HEK293 (cell line): ENCODE data around the gene INTS1.

Experiments
- CTCF ChIA-PET: fragments of 350-600 bp; formaldehyde crosslinking; extraction: SDS; loops from one replicate; lab custom pipeline; 2021; ENCODE audit warnings: antibody characterized with exemption; lab: Yijun Ruan, JAX
- POLR2A ChIA-PET: fragments of 300-600 bp; formaldehyde crosslinking; extraction: SDS; loops from one replicate; lab custom pipeline; 2020; ENCODE audit warnings: antibody characterized with exemption, inconsistent platforms; lab: Yijun Ruan, JAX
- H3K27ac ChIP-seq: fragments of 200-500 bp; sonication (Bioruptor generic); 2 replicates; pipeline ENCODE4 v1.5.1; 2014; ENCODE audit warnings: low read depth, low read length, control low read depth, inconsistent platforms; ENCODE audit errors: extremely low read depth
- H3K36me3 ChIP-seq, 2 experiments: fragments of 200-500 bp in 1 of 2; sonication (Bioruptor generic) in 1 of 2; 1 replicate in 1 of 2; 2 replicates in 1 of 2; pipeline ENCODE4 v1.5.1; 2014 to 2017; ENCODE audit warnings: inconsistent platforms in 2 of 2, low read length in 2 of 2; ENCODE audit not compliant: control insufficient read depth in 2 of 2, insufficient read depth in 1 of 2
- H3K4me1 ChIP-seq: fragments of 200-500 bp; sonication (Bioruptor generic); 2 replicates; pipeline ENCODE4 v1.5.1; 2014; ENCODE audit warnings: mild to moderate bottlenecking, low read length, inconsistent platforms; ENCODE audit not compliant: control insufficient read depth, insufficient read depth
- H3K4me3 ChIP-seq: 2 replicates; pipeline ENCODE4 v1.5.1; 2011; ENCODE audit warnings: low read depth, mild to moderate bottlenecking, control low read depth, low read length, moderate library complexity
- H3K9me3 ChIP-seq: fragments of 200-500 bp; sonication (Bioruptor generic); 2 replicates; pipeline ENCODE4 v1.5.1; 2014; ENCODE audit warnings: low read depth, low read length, inconsistent platforms; ENCODE audit not compliant: control insufficient read depth, insufficient read depth
- HOXD13 ChIP-seq: sonication (generic); formaldehyde crosslinking; IDR thresholded peaks from 2 replicates; pipeline ENCODE4 v1.8.0; 2022; ENCODE audit warnings: missing genetic modification reagents, borderline replicate concordance
- KLF8 ChIP-seq: fragments of 450-650 bp; formaldehyde crosslinking; IDR thresholded peaks from 2 replicates; pipeline ENCODE4 v1.5.1; 2016; ENCODE audit warnings: missing biosample characterization, missing genetic modification characterization
- PRDM1 ChIP-seq: fragments of 450-650 bp; formaldehyde crosslinking; IDR thresholded peaks from 2 replicates; pipeline ENCODE4; 2016; ENCODE audit warnings: missing biosample characterization, missing genetic modification characterization
- PRDM4 ChIP-seq: fragments of 450-650 bp; formaldehyde crosslinking; IDR thresholded peaks from 2 replicates; pipeline ENCODE4 v1.5.1; 2017; ENCODE audit warnings: missing biosample characterization, missing genetic modification characterization
- SCRT2 ChIP-seq: fragments of 450-650 bp; formaldehyde crosslinking; IDR thresholded peaks from 2 replicates; pipeline ENCODE4 v1.5.1; 2016; ENCODE audit warnings: missing biosample characterization, missing genetic modification characterization
- ZNF112 ChIP-seq: fragments of 450-650 bp; formaldehyde crosslinking; IDR thresholded peaks from 2 replicates; pipeline ENCODE4 v1.5.0; 2017; ENCODE audit warnings: missing biosample characterization, missing genetic modification characterization
- ZNF18 ChIP-seq: fragments of 450-650 bp; formaldehyde crosslinking; IDR thresholded peaks from 2 replicates; pipeline ENCODE4 v1.5.1; 2016; ENCODE audit warnings: missing biosample characterization, missing genetic modification characterization
- ZNF366 ChIP-seq: fragments of 450-650 bp; formaldehyde crosslinking; conservative IDR thresholded peaks from 2 replicates; pipeline ENCODE4 v1.5.1; 2016; ENCODE audit warnings: missing biosample characterization, missing genetic modification characterization
- ZNF701 ChIP-seq: fragments of 450-650 bp; formaldehyde crosslinking; IDR thresholded peaks from 2 replicates; pipeline ENCODE4 v1.5.1; 2016; ENCODE audit warnings: missing biosample characterization, missing genetic modification characterization
- TF ChIP-seq, protein P1 (sequence below): fragments of 450-650 bp; formaldehyde crosslinking; IDR thresholded peaks from 2 replicates; pipeline ENCODE4 v1.5.1; 2016; ENCODE audit warnings: missing biosample characterization, missing genetic modification characterization
- TF ChIP-seq, protein P2 (sequence below): fragments of 450-650 bp; formaldehyde crosslinking; IDR thresholded peaks from 2 replicates; pipeline ENCODE4 v1.5.1; 2016; ENCODE audit warnings: missing biosample characterization, missing genetic modification characterization

INTS1 gene

DNA sequence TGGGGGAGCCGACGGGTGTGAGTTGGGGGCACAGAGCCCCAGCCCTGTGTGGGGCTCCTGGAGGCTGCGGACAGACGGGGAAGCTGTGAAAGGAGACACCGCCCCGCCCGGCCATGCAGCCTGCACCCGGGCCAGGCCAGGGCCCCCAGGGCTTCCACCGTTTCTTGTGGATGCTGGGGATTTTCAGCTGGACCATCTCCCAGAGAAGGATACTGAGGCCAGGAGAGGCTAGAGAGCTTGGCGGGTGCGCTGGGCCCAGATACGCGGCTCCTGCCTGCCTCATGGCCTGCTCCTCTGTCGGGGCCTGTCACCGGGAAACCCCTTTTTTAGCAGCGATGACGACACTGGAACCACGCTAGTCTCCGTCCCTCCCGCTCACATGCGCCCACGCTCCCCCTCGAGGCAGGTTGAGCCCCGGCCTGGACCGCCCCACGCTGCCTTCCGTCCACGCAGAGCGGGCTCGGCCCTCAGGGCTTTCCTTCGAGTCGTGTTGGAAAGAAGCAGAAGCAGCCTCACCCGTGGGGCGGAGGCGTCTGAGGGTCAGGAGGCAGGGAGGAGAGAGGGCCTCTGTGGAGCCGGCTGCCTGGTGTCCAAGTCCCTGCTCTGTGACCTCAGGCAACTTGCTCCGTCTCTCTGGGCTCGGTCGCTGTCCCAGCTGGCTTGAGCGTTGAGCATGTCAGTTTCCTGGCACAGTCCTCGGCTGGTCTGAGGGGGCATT, 40.1 kb upstream of the INTS1 start:
- ChIA-PET POLR2A (interaction anchor here (0.5 to 1.3 kb wide), 4 partner anchors 12 to 29 kb away, joined by 3 to 6 read pairs (median 4); partner anchors contain the start of gene TMEM184A), CTCF (interaction anchor here (1.0 kb wide), 2 partner anchors 11 to 12 kb away, joined by 3 to 6 read pairs; no protein-coding TSS in a partner anchor)

DNA sequence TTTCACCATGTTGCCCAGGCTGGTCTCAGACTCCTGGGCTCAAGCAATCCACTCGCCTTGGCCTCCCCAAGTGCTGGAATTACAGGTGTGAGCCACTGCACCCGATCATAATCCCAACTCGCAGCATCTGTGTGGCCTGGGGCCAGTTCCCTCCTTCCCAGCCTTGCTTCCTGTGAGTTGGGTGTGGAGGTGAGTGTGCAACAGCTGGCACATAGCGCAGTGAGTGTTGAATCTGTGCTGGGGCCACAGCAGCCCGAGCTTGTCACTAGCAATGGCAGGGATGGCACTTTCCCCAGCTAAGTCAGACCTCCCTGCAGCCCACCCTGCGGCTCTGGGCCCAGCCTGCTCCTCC, 39.6 kb upstream of the INTS1 start:
- ChIA-PET CTCF (interaction anchor here (1.8 kb wide), 1 partner anchor 11 kb away, joined by 6 read pairs; the partner anchor contains the start of gene TMEM184A), POLR2A (interaction anchor here (0.6 to 1.3 kb wide), 3 partner anchors 11 to 17 kb away, joined by 3 to 6 read pairs (median 3); partner anchors contain the start of gene TMEM184A)
- H3K9me3 ChIP-seq = no peaks in the 10 kb centered on the region
- peaks cover 0 to 22% of the 10 kb centered on the region in 2 experiments; a peak in 1 of 3 replicates for H3K36me3 ChIP-seq
- H3K27ac ChIP-seq = no peak overlapping the region
- TF ChIP-seq KLF8 (no peak), SCRT2 (peak; percentile 38), ZNF701 (tag by site-specific recombination) (no peak), PRDM4 (tag by site-specific recombination) (no peak)
- TF ChIP-seq, protein P1, sequence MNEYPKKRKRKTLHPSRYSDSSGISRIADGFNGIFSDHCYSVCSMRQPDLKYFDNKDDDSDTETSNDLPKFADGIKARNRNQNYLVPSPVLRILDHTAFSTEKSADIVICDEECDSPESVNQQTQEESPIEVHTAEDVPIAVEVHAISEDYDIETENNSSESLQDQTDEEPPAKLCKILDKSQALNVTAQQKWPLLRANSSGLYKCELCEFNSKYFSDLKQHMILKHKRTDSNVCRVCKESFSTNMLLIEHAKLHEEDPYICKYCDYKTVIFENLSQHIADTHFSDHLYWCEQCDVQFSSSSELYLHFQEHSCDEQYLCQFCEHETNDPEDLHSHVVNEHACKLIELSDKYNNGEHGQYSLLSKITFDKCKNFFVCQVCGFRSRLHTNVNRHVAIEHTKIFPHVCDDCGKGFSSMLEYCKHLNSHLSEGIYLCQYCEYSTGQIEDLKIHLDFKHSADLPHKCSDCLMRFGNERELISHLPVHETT = no peak
- no peak overlapping the region for H3K4me3 ChIP-seq
- H3K4me1 ChIP-seq = no peaks in the 10 kb centered on the region

More for the DNA sequence above, 40.1 kb upstream of the INTS1 start:
- Histone ChIP-seq H3K36me3 (peaks cover 0 to 19% of the 10 kb centered on the region in 2 experiments; a peak in 1 of 3 replicates), H3K4me1 (no peaks in the 10 kb centered on the region), H3K27ac (no peak overlapping the region), H3K9me3 (no peaks in the 10 kb centered on the region), H3K4me3 (no peak overlapping the region)
- TF ChIP-seq ZNF18 = no peak
- no peak for TF ChIP-seq PRDM1
- peak; percentile 5; the same call in 1 of the 2 replicates for TF ChIP-seq SCRT2

GRCh38 chr7:1542841-1543747, 38.9 kb upstream of the INTS1 start:
- peaks cover 4% of the 10 kb centered on the region; the same call in 1 of the 2 replicates for H3K4me1 ChIP-seq
- peaks cover 0 to 22% of the 10 kb centered on the region in 2 experiments; a peak in 1 of 3 replicates for H3K36me3 ChIP-seq
- no peak overlapping the region for H3K27ac ChIP-seq
- TF ChIP-seq ZNF701 (tag by site-specific recombination) (no peak), ZNF112 (tag by site-specific recombination) (no peak), ZNF366 (tag by site-specific recombination) (no peak), HOXD13 (no peak)
- TF ChIP-seq, protein P2, sequence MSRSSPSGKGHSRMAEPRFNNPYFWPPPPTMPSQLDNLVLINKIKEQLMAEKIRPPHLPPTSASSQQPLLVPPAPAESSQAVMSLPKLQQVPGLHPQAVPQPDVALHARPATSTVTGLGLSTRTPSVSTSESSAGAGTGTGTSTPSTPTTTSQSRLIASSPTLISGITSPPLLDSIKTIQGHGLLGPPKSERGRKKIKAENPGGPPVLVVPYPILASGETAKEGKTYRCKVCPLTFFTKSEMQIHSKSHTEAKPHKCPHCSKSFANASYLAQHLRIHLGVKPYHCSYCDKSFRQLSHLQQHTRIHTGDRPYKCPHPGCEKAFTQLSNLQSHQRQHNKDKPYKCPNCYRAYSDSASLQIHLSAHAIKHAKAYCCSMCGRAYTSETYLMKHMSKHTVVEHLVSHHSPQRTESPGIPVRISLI = no peak
- POLR2A ChIA-PET = interaction anchor here (0.6 to 1.3 kb wide), 3 partner anchors 11 to 16 kb away, joined by 3 to 6 read pairs (median 3); partner anchors contain the start of gene TMEM184A
- CTCF ChIA-PET = interaction anchor here (0.6 to 1.8 kb wide), 2 partner anchors 12 to 767 kb away, joined by 3 to 6 read pairs; partner anchors contain the start of gene TMEM184A
- H3K9me3 ChIP-seq = no peaks in the 10 kb centered on the region
- H3K4me3 ChIP-seq = no peak overlapping the region
